GM21786 (cell line): Measurements from ENCODE around the gene DBX2.
A peak's percentile ranks its signal among the peaks of the same experiment; 100 is the strongest.
"Not testable (repeated sequence)": the region's sequence is repeated elsewhere in the genome, so short reads cannot be mapped to it uniquely, and the experiment has no call there.

Experiments
- ATAC-seq: cut with Tn5 transposase; IDR thresholded peaks from one replicate; pipeline ENCODE4 v1.9.1; 2021; ENCODE audit not compliant: unreplicated experiment

Gene DBX2

DNA sequence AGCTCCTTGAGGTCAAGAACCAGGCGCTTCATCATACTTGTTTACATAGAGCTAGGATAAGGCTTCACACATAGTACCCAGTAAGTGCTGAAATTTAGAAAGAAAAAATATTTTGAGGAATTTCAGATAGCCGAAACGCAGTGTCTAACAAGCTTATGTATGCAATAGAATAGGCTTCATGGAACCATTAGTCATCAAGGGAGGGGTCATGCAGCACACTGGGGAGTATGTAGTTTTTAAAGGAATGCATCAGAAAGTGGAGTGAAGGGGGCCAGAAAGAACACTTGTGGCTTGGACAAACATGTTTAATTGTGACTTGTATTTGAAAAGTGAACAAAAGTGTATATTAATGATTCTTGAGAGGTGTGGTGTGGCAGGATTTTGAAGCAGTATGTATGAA is 38.1 kb downstream of the DBX2 start:
- no peak for ATAC-seq

DNA sequence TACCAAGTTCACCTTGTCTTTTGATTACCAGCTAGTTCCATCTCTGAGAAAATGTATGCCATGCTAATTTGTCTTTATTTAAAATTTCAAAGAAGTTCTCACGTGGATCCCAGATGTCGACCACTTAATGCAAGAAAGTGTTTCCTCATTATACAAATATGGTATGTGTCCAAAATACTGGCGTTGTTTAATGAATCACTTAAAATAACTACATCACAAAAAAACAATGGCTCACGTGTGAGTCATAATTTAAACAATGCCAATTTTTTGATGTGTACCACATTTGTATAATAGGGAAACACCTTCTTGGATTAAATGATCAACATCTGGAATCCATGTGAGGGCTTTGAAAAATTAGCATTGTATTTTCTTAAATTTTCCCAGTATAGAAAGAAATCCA is 40.8 kb downstream of the DBX2 start:
- no peak for ATAC-seq

DNA sequence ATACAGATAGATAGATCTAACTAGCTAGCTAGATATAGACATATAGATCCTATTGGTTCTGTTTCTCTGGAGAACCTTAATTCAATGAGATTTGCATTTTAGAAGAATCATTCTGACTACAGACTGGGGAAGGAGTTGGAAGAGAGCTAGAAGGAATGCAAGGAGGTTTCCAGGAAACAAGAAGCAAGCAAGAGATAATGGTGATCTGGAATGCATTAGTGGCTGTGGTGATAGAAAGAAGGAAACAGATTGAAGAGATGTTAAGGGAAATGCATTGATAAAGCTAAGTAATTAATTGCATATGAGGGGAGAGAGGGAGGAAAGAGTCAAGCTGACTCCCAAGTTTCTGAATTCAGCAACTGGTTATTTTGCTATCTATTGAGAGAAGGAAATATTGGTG is 42.7 kb downstream of the DBX2 start:
- ATAC-seq = no peak

DNA sequence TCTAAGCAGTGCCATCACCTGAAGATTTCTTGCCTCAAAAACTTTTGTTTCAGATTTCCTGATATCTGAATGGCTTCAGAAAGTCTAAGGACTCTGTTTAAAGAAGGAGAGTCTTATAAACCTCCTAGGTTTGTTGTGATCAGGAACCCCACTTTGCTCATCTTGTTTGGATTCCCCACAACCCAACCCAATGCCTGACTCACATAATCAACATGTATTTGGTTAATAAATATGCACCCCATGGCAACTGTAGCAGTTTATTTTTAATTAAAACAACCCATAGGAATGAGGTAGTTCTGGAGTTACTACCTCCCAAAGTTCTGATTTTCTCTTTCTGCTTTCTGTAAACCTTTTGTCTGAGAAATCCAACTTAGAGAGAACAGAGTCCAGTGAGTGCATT is 51.5 kb downstream of the DBX2 start:
- ATAC-seq = no peak

DNA sequence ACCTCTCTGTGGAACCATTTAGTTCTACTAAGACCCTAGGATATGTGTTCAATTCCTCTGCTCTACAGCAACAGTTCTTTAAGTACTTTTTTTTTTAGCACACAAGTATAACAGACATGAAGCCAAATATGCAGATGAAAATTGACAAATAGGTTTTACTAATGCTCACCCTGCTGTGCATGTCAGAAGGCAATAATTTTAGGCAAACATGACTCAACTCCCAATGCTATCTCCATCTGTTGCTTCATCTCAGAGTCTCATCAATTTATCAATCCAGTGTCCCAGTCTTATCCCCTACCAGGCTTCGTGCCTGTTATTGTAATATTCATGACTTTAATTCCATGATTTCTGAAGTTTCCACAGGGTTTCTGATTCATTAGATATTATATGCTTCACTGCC is 57.7 kb downstream of the DBX2 start:
- no peak for ATAC-seq

DNA sequence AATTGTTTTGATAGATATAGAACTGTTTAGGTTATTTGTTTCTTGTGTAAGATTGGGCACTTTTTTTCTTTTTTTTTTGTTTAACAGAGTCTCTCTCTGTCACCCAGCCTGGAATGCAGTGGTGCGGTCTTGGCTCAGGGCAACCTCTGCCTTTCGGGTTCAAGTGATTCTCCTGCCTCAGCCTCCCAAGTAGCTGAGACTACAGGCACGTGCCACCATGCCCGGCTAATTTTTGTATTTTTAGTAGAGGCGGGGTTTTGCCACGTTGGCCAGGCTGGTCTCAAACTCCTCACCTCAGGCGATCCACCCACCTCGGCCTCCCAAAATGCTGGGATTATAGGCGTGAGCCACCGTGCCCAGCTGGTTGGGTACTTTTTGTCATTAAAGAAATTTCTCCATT is 66.0 kb downstream of the DBX2 start:
- ATAC-seq = not testable (repeated sequence)

DNA sequence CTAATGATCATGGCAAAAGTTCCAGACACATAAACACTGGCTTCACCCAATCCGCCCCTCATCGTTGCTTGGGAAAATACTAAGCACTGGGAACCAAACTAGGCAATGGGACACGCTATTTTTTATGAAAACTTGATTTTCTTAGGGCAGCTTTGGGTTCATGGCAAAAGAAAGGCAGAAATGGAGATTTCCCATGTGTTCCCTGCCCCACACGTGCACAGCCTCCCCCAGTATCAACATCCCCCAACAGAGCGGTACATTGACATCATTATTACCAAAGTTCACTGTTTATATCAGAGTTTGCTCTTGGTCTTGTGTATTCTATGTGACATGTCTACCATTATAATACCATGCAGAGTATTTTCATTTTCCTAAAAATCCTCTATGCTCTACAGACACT is 71.0 kb downstream of the DBX2 start:
- no peak for ATAC-seq

DNA sequence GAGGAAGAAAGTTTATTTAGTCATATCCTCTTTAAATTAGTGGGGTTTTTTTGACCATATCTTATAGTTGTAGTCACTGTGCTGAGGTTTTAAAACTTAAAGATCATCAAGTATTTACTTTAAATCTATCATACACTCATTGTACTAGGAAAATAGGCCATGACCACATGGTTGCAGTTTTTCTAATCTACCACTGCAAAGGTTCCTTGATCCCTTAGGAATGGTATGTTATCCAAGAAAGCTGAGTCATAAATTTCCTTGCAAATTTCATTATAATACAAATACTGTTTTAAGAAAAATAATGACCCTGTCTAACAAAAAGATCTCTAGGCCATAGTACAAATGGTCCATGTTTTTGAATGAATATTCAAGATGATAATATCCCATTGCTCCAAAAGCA is 74.7 kb downstream of the DBX2 start:
- no peak for ATAC-seq

DNA sequence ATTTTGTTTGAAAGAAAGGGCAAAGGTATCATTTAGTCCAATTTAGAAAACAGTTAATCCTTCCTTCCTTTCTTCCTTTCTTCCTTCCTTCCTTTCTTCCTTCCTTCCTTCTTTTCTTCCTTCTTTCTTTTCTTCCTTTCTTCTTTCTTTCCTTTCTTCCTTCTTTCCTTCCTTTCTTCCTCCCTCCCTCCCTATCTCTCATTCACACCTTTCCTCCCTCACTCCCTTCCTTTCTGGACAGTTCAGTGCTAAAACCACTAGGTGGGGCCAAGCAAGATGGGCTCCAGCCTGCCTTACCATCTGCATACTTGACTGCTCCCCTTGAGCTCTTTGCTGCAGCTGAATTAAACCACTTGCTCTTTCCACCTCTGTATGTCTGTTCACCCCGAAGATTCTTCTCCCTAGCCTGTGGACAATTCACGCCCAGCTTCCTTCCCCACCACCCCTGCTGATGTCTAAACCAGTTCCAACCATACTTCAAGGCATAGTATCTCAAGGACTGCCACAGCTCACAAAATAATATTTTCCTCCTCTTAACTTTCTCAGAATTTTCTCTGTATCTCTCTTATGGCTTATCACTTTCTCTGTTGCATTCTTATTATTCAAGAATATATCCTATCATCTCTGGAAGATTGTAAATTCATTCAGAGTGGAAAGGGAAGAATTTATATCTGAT is 78.0 kb downstream of the DBX2 start:
- ATAC-seq = peak; percentile 77

DNA sequence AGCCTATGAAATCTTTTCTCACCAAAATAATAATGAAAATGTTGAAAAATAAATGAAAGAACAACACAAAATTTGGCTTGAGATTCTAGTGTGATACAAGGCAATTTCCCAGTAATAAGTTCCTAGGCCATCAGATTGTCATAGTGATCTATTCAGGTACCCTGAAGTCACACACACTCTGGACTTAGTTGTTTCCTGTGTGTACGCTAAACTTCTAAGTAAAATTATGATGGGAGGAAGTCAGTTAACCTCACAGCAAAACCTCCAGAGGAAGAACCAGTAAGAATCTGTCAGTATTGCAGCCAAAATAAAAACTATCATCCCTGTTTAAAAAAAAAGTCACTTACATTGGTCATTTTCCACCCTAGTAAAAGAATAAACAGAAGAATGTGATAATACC is 81.9 kb downstream of the DBX2 start:
- no peak for ATAC-seq
